NCI-H2196 treated with DMSO at 0.1 percent for 48 hours (cell line): Measurements from ENCODE around the gene PNPLA7.
A peak's percentile ranks its signal among the peaks of the same experiment; 100 is the strongest.

Experiments
- DNase-seq: peaks from one replicate; lab custom pipeline; 2025; ENCODE audit not compliant: unreplicated experiment; lab: John Stamatoyannopoulos, UW

Gene PNPLA7

GRCh38 chr9:137497921-137498719 is 52.1 kb downstream of the PNPLA7 start:
- DNase-seq, result no peak

DNA sequence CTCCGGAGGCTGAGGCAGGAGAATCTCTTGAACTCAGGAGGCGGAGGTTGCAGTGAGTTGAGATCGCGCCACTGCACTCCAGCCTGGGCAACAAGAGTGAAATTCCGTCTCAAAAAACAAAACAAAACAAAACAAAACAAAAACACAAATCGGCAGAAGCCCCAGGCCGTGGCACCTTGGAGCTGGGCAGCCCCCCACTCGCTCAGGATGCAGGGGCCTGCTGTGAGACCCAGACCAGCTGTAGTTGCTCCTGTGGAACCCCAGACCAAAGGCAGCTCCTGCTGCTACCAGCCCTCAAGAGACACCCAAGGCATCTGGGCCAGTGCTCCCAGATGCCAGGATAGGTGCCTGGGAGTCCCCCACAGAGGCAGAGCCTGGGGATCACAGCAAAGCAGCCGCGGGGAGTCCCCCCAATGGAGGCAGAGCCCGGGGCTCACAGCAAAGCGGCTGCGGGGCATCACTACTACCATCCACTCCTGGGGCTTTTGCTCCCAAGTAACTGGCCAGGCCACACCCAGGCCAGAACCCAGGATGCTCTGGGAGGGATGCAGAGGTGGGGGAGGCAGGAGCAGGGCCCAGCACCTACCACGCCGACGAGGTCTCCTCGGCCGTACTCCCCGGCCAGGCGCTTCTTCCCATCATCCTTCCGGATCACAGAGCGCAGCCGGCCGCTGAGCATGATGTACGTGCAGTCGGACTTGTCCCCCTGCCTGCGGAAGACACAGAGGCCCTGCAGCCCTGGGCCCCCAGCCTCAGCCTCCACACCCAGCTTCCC is 53.4 kb downstream of the PNPLA7 start:
- no peak for DNase-seq

DNA sequence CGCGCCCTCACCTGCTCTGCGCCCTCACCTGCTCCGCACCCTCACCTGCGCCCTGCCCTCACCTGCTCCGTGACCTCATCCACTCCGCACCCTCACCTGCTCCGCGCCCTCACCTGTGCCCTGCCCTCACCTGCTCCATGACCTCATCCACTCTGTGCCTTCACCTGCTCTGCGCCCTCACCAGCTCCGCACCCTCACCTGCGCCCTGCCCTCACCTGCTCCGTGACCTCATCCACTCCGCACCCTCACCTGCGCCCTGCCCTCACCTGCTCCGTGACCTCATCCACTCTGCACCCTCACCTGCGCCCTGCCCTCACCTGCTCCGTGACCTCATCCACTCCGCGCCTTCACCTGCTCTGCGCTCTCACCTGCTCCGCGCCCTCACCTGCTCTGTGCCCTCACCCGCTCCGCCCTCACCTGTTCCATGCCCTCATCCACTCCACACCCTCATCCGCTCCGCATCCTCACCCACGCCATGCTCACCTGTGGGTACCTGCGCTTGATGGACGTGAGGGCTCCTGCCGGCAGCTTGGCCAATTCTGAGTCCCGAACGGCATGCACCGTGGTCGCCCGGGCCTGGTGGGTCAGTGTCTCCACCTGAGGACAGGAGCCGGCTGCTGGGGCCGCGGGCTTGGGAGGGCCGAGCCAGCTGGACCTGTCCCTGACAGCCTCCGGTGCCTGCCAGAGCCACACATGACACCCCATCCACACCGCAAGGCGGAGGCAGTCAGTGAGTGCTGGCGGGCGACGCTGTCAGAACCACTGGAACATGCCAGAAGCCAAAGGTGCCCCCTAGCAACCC is 55.5 kb downstream of the PNPLA7 start:
- DNase-seq, result no peak

DNA sequence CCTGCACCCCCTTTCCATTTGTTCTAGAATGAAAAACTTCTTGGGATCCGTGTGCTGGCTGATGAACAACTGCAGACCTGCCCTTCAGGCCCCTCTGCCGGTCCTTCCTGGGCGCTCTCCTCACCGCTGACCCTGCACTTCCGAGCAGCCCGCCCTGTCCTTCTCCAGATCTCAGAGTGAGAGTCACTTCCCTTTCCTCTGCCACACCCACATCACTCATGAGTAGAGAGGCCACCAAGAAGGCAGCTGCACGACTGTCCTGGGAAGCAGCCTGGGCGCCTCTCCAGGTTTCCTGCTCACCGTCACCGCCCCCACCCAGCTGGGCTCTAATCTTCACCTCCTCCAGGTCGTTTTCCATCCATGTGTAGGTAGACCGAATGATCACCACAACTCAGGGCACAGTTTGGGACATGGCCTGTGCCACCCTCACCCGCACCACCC is 56.1 kb downstream of the PNPLA7 start:
- no peak for DNase-seq

GRCh38 chr9:137493364-137494103 is 56.7 kb downstream of the PNPLA7 start:
- no peak for DNase-seq

GRCh38 chr9:137492464-137493363 is 57.5 kb downstream of the PNPLA7 start:
- no peak for DNase-seq

GRCh38 chr9:137491735-137492432 is 58.3 kb downstream of the PNPLA7 start:
- no peak for DNase-seq

- DNase-seq, result no peak
Measured at GRCh38 chr9:137490532-137491186, 59.5 kb downstream of the PNPLA7 start.

- DNase-seq, result no peak
Measured at GRCh38 chr9:137488906-137489305, 61.3 kb downstream of the PNPLA7 start.

DNA sequence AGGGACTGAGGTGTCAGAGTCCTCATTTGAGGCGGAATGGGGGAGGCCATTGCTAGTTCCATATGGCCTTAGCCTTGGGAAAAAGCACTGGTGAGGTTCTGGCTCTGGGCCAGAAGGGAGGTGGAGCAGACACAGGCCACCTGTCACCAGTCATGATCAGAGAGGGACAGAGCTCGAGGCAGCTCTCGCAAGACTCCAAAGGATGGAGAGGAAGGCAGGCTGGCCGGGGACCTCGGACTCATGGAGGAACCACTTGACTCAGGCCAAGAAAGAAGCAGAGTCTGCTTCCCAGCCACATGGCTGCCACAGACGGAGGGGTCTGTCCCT is 61.9 kb downstream of the PNPLA7 start:
- no peak for DNase-seq

DNA sequence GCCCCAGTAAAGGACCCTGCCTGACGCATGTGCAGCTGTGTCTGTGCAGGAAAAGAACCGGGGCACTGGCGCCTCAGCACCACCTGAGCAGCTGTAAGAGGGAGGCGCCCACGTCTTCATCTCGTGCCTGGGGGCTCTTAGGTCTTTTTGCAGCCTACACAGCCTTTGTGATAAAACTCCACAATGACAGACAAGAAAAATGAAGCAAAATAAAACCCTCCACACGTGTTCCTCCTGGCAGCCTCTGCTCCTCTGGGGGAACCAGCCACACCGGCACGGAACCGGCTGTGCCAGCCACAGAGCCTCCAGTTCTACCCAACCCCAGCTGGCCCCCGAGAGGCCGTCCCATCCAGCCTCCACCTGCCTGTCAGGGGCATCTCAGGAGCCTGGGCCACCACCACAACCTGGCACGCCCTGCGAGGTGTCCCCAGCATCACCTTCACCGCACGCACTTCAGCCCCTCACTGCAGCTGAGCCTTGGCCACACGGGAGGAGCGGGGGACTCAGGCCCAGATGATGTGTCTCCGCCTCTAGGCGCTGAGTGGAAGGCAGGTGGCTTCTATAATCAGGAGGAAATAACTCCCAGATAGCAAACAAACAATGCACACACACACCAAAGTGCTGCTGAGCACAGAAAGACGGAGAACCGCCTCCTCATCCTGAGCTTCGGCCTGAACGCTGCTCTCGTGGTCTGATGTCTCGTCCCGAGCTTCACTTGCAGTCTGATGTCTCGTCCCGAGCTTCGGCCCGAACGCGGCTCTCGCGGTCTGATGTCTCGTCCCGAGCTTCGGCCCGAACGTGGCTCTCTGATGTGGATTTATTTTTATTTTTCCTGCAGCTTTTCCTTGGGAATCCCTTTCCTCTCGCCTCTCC is 62.5 kb downstream of the PNPLA7 start:
- DNase-seq, result peak; percentile 37

DNA sequence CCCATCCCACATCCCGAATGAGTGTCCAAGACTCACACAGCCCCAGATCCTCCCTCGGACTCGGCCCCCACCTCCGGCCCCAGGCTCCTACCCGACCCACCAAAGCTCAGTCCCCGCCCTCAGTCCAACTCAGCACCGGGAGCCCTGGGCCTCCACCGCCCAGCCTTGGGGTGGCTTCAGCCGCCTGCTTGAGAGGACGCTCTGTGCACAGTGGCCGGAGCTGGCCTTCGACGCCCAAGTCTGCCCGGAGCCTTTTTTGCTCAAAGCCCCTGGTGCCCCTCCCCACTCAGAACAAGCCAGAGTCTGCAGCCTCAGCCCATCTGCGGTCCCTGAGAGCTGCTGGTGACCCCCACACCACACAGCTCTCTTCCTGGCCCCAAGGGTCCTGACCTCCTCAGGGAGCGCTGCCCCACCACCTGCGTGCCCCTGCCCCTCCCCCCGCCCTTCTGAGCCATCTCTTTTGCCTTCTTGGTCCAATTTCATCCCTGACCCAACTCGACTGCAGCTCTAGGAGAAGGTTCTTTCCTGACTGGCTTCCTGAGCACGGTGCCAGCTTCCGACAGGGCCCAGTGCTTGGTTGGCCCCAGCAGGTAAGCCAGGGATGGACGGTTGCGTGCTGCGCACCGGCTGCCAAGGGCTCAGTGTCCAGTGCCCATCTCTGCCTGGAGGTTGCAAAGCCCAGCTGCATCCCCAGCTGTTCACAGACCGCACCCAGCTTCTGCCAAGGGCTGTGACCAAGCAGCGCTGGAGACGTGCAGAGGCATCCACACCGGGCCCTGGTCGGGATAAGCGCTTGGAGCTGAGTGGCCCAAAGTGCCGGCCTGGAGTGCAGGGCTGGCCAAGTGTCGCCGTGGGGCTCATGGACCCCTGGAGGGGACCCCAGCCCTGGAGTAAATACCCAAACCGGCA is 63.4 kb downstream of the PNPLA7 start:
- DNase-seq, result no peak

GRCh38 chr9:137486141-137486490 is 64.1 kb downstream of the PNPLA7 start:
- DNase-seq, result no peak

GRCh38 chr9:137485343-137486140 is 64.7 kb downstream of the PNPLA7 start:
- no peak for DNase-seq

DNA sequence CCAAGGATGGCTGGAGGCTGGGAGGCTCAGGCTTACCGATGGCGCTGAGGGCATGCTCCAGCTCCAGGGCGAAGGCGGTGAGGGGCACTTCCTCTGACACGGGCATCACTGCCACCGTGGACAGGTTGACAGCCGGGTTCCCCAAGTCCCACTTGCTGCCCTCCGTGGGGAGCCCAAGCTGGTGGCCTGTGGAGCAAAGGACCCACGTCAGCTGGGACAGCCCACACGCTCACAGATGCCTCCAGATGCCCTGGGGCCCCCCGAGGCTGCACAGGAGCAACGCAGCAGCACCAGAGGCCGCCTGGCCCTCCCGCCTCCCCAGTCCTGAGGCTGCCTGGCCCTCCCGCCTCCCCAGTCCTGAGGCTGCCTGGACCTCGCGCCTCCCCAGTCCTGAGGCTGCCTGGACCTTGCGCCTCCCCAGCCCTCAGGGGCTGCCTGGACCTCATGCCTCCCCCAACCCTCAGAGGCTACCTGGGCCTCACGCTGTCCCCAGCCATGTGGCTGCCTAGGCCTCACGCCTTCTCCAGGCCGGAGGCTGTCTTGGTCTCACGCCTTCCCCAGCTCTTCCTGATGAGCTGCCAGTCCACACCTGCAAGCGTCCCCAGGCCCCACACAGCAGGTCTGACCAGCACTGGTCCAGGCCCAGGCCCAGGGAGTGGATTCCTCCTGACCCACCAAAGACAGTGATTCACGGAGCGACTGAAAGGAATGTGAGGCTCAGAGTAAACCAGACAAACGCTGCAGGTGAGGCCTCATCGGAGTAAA is 65.5 kb downstream of the PNPLA7 start:
- no peak for DNase-seq
